Stimulated activated naive CD8-positive, alpha-beta T cell treated with anti-CD3 and anti-CD28 coated beads, Interleukin-15, Interleukin-2, amounts not matched to agents 100 ng/mL and 50 ng/mL, for 24 hours (primary cell): ENCODE measurements around the gene RANBP3.
A peak's percentile ranks its signal among the peaks of the same experiment; 100 is the strongest.

Experiments used
- H3K27ac Mint-ChIP-seq: one replicate; pipeline ENCODE4 v1.8.0; 2021; ENCODE audit warnings: mild to moderate bottlenecking, mixed read lengths
- H3K27me3 Mint-ChIP-seq: one replicate; pipeline ENCODE4 v1.8.0; 2021; ENCODE audit warnings: mixed read lengths
- H3K36me3 Mint-ChIP-seq: one replicate; pipeline ENCODE4 v1.8.0; 2021; ENCODE audit warnings: low read depth, mixed read lengths
- H3K4me1 Mint-ChIP-seq: one replicate; pipeline ENCODE4 v1.8.0; 2021; ENCODE audit warnings: low read depth, mixed read lengths
- H3K4me3 Mint-ChIP-seq: one replicate; pipeline ENCODE4 v1.8.0; 2021; ENCODE audit warnings: mild to moderate bottlenecking, mixed read lengths
- H3K9me3 Mint-ChIP-seq: one replicate; pipeline ENCODE4 v1.8.0; 2021; ENCODE audit warnings: mixed read lengths

Gene RANBP3

GRCh38 chr19:5983367-5983955 is 5.5 kb upstream of the RANBP3 start:
- Mint-ChIP-seq H3K27ac (peak overlapping the region; percentile 13), H3K27me3 (no peaks in the 10 kb centered on the region), H3K9me3 (no peaks in the 10 kb centered on the region), H3K36me3 (no peaks in the 10 kb centered on the region), H3K4me1 (peaks cover 46% of the 10 kb centered on the region), H3K4me3 (no peak overlapping the region)

GRCh38 chr19:5978606-5979552 is 939 bp upstream of the RANBP3 start:
- H3K4me1 Mint-ChIP-seq, result peaks cover 68% of the 10 kb centered on the region
- peak overlapping the region; percentile 92 for H3K27ac Mint-ChIP-seq
- no peaks in the 10 kb centered on the region for H3K9me3 Mint-ChIP-seq
- H3K36me3 Mint-ChIP-seq, result peaks cover 29% of the 10 kb centered on the region
- peak overlapping the region; percentile 98 for H3K4me3 Mint-ChIP-seq
- H3K27me3 Mint-ChIP-seq, result no peaks in the 10 kb centered on the region

- peak overlapping the region; percentile 97 for H3K27ac Mint-ChIP-seq
- peaks cover 41% of the 10 kb centered on the region for H3K36me3 Mint-ChIP-seq
- H3K4me3 Mint-ChIP-seq, result peak overlapping the region; percentile 98
- no peaks in the 10 kb centered on the region for H3K27me3 Mint-ChIP-seq
- H3K9me3 Mint-ChIP-seq, result no peaks in the 10 kb centered on the region
- peaks cover 63% of the 10 kb centered on the region for H3K4me1 Mint-ChIP-seq
These were observed 637 bp downstream of the RANBP3 start for GRCh38 chr19:5977222-5977784.

- peak overlapping the region; percentile 98 for H3K4me3 Mint-ChIP-seq
- H3K27ac Mint-ChIP-seq, result peak overlapping the region; percentile 97
These were observed 1.2 kb downstream of the RANBP3 start for GRCh38 chr19:5976768-5977167.

GRCh38 chr19:5975388-5975728 is 2.6 kb downstream of the RANBP3 start:
- Mint-ChIP-seq H3K9me3 (no peaks in the 10 kb centered on the region), H3K27ac (peak overlapping the region; percentile 82), H3K27me3 (no peaks in the 10 kb centered on the region), H3K4me3 (peak overlapping the region; percentile 98), H3K36me3 (peaks cover 48% of the 10 kb centered on the region), H3K4me1 (peaks cover 71% of the 10 kb centered on the region)

More at GRCh38 chr19:5976768-5977167, 1.2 kb downstream of the RANBP3 start:
- H3K27me3 Mint-ChIP-seq, result no peaks in the 10 kb centered on the region
- no peaks in the 10 kb centered on the region for H3K9me3 Mint-ChIP-seq
- peaks cover 62% of the 10 kb centered on the region for H3K4me1 Mint-ChIP-seq
- peaks cover 44% of the 10 kb centered on the region for H3K36me3 Mint-ChIP-seq

- peak overlapping the region; percentile 82 for H3K27ac Mint-ChIP-seq
- H3K9me3 Mint-ChIP-seq, result no peaks in the 10 kb centered on the region
- peaks cover 48% of the 10 kb centered on the region for H3K36me3 Mint-ChIP-seq
- H3K4me3 Mint-ChIP-seq, result peak overlapping the region; percentile 98
- peaks cover 71% of the 10 kb centered on the region for H3K4me1 Mint-ChIP-seq
- no peaks in the 10 kb centered on the region for H3K27me3 Mint-ChIP-seq
These were observed 3.1 kb downstream of the RANBP3 start for GRCh38 chr19:5974721-5975387.

- H3K27me3 Mint-ChIP-seq, result no peaks in the 10 kb centered on the region
- H3K4me3 Mint-ChIP-seq, result peak overlapping the region; percentile 98
- H3K9me3 Mint-ChIP-seq, result no peaks in the 10 kb centered on the region
- peaks cover 73% of the 10 kb centered on the region for H3K4me1 Mint-ChIP-seq
- peak overlapping the region; percentile 82 for H3K27ac Mint-ChIP-seq
- H3K36me3 Mint-ChIP-seq, result peaks cover 48% of the 10 kb centered on the region
These were observed 3.9 kb downstream of the RANBP3 start for GRCh38 chr19:5973867-5974635.

GRCh38 chr19:5973376-5973775 is 4.6 kb downstream of the RANBP3 start:
- no peak overlapping the region for H3K27ac Mint-ChIP-seq
- H3K4me3 Mint-ChIP-seq, result no peak overlapping the region
- no peaks in the 10 kb centered on the region for H3K27me3 Mint-ChIP-seq
- peaks cover 48% of the 10 kb centered on the region for H3K36me3 Mint-ChIP-seq
- H3K9me3 Mint-ChIP-seq, result no peaks in the 10 kb centered on the region
- peaks cover 76% of the 10 kb centered on the region for H3K4me1 Mint-ChIP-seq

GRCh38 chr19:5972355-5972731 is 5.6 kb downstream of the RANBP3 start:
- H3K27ac Mint-ChIP-seq, result peak overlapping the region; percentile 26
- H3K4me3 Mint-ChIP-seq, result no peak overlapping the region
- H3K9me3 Mint-ChIP-seq, result no peaks in the 10 kb centered on the region
- peaks cover 86% of the 10 kb centered on the region for H3K4me1 Mint-ChIP-seq
- no peaks in the 10 kb centered on the region for H3K27me3 Mint-ChIP-seq
- H3K36me3 Mint-ChIP-seq, result peaks cover 52% of the 10 kb centered on the region

GRCh38 chr19:5971714-5972354 is 6.1 kb downstream of the RANBP3 start:
- Mint-ChIP-seq H3K9me3 (no peaks in the 10 kb centered on the region), H3K4me3 (no peak overlapping the region), H3K27me3 (no peaks in the 10 kb centered on the region), H3K4me1 (peaks cover 87% of the 10 kb centered on the region), H3K27ac (peak overlapping the region; percentile 26), H3K36me3 (peaks cover 49% of the 10 kb centered on the region)

GRCh38 chr19:5969476-5969875 is 8.5 kb downstream of the RANBP3 start:
- Mint-ChIP-seq H3K36me3 (peaks cover 38% of the 10 kb centered on the region), H3K4me3 (no peak overlapping the region), H3K27ac (no peak overlapping the region), H3K27me3 (no peaks in the 10 kb centered on the region), H3K4me1 (peaks cover 84% of the 10 kb centered on the region), H3K9me3 (no peaks in the 10 kb centered on the region)

GRCh38 chr19:5968431-5969373 is 9.2 kb downstream of the RANBP3 start:
- Mint-ChIP-seq H3K27ac (peak overlapping the region; percentile 85), H3K27me3 (no peaks in the 10 kb centered on the region), H3K4me1 (peaks cover 86% of the 10 kb centered on the region), H3K36me3 (peaks cover 35% of the 10 kb centered on the region), H3K4me3 (peak overlapping the region; percentile 26), H3K9me3 (no peaks in the 10 kb centered on the region)

GRCh38 chr19:5967994-5968430 is 9.9 kb downstream of the RANBP3 start:
- H3K4me1 Mint-ChIP-seq, result peaks cover 89% of the 10 kb centered on the region
- no peaks in the 10 kb centered on the region for H3K9me3 Mint-ChIP-seq
- H3K4me3 Mint-ChIP-seq, result peak overlapping the region; percentile 26
- no peaks in the 10 kb centered on the region for H3K27me3 Mint-ChIP-seq
- H3K27ac Mint-ChIP-seq, result peak overlapping the region; percentile 85
- H3K36me3 Mint-ChIP-seq, result peaks cover 32% of the 10 kb centered on the region
